ENCODE data around the gene CHL1.

Gene CHL1

GRCh38 chr3:440826-441225 lies 244.3 kb downstream of the CHL1 start:
- no peak overlapping the region for H3K4me3 ChIP-seq (ENCODE audit: low read depth, low read length)
- no peak for DNase-seq (ENCODE audit: low read depth)

- H3K4me3 ChIP-seq (ENCODE audit: low read depth, low read length): no peak overlapping the region
- no peak for DNase-seq (ENCODE audit: low read depth)
These were observed 249.4 kb downstream of the CHL1 start for GRCh38 chr3:445960-446359.

GRCh38 chr3:447671-448070 lies 251.1 kb downstream of the CHL1 start:
- H3K4me3 ChIP-seq (ENCODE audit: low read depth, low read length): no peak overlapping the region
- DNase-seq (ENCODE audit: low read depth): no peak

GRCh38 chr3:449711-450110 lies 253.1 kb downstream of the CHL1 start:
- DNase-seq (ENCODE audit: low read depth): no peak
- H3K4me3 ChIP-seq (ENCODE audit: low read depth, low read length): no peak overlapping the region

GRCh38 chr3:452221-452620 lies 255.7 kb downstream of the CHL1 start:
- no peak for DNase-seq (ENCODE audit: low read depth)
- no peak overlapping the region for H3K4me3 ChIP-seq (ENCODE audit: low read depth, low read length)

- DNase-seq (ENCODE audit: low read depth): no peak
- no peak overlapping the region for H3K4me3 ChIP-seq (ENCODE audit: low read depth, low read length)
These were observed 256.5 kb downstream of the CHL1 start for GRCh38 chr3:453106-453505.

- no peak for DNase-seq (ENCODE audit: low read depth)
- no peak overlapping the region for H3K4me3 ChIP-seq (ENCODE audit: low read depth, low read length)
These were observed 258.4 kb downstream of the CHL1 start for GRCh38 chr3:454986-455385.

GRCh38 chr3:458124-458523 lies 261.6 kb downstream of the CHL1 start:
- no peak overlapping the region for H3K4me3 ChIP-seq (ENCODE audit: low read depth, low read length)
- DNase-seq (ENCODE audit: low read depth): no peak

- DNase-seq (ENCODE audit: low read depth): no peak
These were observed 262.2 kb downstream of the CHL1 start for GRCh38 chr3:458653-459310.

More at GRCh38 chr3:458653-459310, 262.2 kb downstream of the CHL1 start:
- no peak overlapping the region for H3K4me3 ChIP-seq (ENCODE audit: low read depth, low read length)

All from skeletal muscle cell (primary cell).